HG03439 (cell line): ENCODE results near the gene CDRT15L2.
"Not testable (repeated sequence)": the region's sequence is repeated elsewhere in the genome, so short reads cannot be mapped to it uniquely, and the experiment has no call there.

ENCODE experiments used
- ATAC-seq: cut with Tn5 transposase; IDR thresholded peaks from one replicate; pipeline ENCODE4 v1.9.1; 2021; ENCODE audit warnings: mild to moderate bottlenecking, moderate library complexity; ENCODE audit not compliant: unreplicated experiment

The CDRT15L2 gene

GRCh38 chr17:20579424-20579823 lies at the start of gene CDRT15L2:
Gene CDRT15L2, plus strand, starts transcription at chr17:20579724. Its CDS starts 20 bp downstream, at chr17:20579744.
- not testable (repeated sequence) for ATAC-seq

GRCh38 chr17:20530104-20530503 lies 49.4 kb upstream of the CDRT15L2 start:
- not testable (repeated sequence) for ATAC-seq

GRCh38 chr17:20532544-20533090 lies 46.9 kb upstream of the CDRT15L2 start:
- ATAC-seq = not testable (repeated sequence)

- not testable (repeated sequence) for ATAC-seq
Measured at GRCh38 chr17:20533206-20533605, 46.3 kb upstream of the CDRT15L2 start.

GRCh38 chr17:20534711-20535550 lies 44.6 kb upstream of the CDRT15L2 start:
- ATAC-seq = not testable (repeated sequence)

- ATAC-seq = peak; percentile 95
Measured at GRCh38 chr17:20540414-20540813, 39.1 kb upstream of the CDRT15L2 start.

GRCh38 chr17:20540865-20541264 lies 38.7 kb upstream of the CDRT15L2 start:
- ATAC-seq = not testable (repeated sequence)

- not testable (repeated sequence) for ATAC-seq
Measured at GRCh38 chr17:20541853-20542546, 37.5 kb upstream of the CDRT15L2 start.

GRCh38 chr17:20547923-20548322 lies 31.6 kb upstream of the CDRT15L2 start:
- ATAC-seq = not testable (repeated sequence)

GRCh38 chr17:20552920-20553319 lies 26.6 kb upstream of the CDRT15L2 start:
- ATAC-seq = not testable (repeated sequence)

- ATAC-seq = not testable (repeated sequence)
Measured at GRCh38 chr17:20554728-20555127, 24.8 kb upstream of the CDRT15L2 start.

- not testable (repeated sequence) for ATAC-seq
Measured at GRCh38 chr17:20555135-20556010, 24.2 kb upstream of the CDRT15L2 start.

GRCh38 chr17:20558096-20558495 lies 21.4 kb upstream of the CDRT15L2 start:
- not testable (repeated sequence) for ATAC-seq

GRCh38 chr17:20559018-20559417 lies 20.5 kb upstream of the CDRT15L2 start:
- not testable (repeated sequence) for ATAC-seq

- no peak for ATAC-seq
Measured at GRCh38 chr17:20562587-20562986, 16.9 kb upstream of the CDRT15L2 start.

- not testable (repeated sequence) for ATAC-seq
Measured at GRCh38 chr17:20565245-20565644, 14.3 kb upstream of the CDRT15L2 start.

- ATAC-seq = no peak
Measured at GRCh38 chr17:20565711-20566110, 13.8 kb upstream of the CDRT15L2 start.

- not testable (repeated sequence) for ATAC-seq
Measured at GRCh38 chr17:20566736-20567135, 12.8 kb upstream of the CDRT15L2 start.

- not testable (repeated sequence) for ATAC-seq
Measured at GRCh38 chr17:20567421-20567820, 12.1 kb upstream of the CDRT15L2 start.

GRCh38 chr17:20568604-20569003 lies 10.9 kb upstream of the CDRT15L2 start:
- ATAC-seq = not testable (repeated sequence)
